NCI-H2171 treated with DMSO at 0.1 percent for 48 hours (cell line): ENCODE results near the gene CAP1.

Experiments
- DNase-seq: peaks from one replicate; lab custom pipeline; 2025; lab: John Stamatoyannopoulos, UW

The CAP1 gene

DNA sequence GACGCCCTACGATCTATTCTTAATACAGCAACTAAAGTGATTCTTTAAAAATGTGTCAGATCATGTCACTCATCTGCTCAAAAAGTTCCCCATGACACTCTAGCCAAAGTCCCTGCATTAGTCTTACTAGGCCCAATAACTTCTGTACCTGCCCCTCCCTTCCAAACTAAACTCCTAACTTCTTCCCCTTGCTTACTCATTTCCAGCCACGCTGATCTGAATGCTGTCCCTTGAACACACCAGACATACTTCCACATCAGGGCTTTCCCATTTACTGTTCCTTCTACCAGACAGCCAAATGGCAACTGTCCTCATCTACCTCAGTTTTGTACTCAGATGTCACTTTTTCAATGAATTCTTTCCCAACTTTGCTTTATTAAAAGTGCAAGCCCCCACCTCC lies 55.3 kb downstream of the CAP1 start:
- DNase-seq = no peak

DNA sequence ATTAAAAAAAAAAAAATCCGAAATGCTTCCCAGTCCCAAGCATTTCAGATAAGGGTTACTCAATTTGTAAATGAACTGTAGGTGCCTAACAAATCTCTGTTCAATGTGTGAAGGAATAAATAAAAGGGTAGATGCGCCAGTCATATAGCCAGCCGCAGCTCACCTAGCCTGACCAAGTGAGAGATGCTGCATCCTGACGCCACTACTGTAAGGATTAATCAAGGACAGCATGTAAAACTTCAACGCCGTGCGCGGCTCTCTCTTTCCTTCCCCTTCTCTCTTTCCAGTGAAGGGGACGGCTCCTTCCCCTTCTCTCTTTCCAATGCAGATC lies 56.1 kb downstream of the CAP1 start:
- no peak for DNase-seq

DNA sequence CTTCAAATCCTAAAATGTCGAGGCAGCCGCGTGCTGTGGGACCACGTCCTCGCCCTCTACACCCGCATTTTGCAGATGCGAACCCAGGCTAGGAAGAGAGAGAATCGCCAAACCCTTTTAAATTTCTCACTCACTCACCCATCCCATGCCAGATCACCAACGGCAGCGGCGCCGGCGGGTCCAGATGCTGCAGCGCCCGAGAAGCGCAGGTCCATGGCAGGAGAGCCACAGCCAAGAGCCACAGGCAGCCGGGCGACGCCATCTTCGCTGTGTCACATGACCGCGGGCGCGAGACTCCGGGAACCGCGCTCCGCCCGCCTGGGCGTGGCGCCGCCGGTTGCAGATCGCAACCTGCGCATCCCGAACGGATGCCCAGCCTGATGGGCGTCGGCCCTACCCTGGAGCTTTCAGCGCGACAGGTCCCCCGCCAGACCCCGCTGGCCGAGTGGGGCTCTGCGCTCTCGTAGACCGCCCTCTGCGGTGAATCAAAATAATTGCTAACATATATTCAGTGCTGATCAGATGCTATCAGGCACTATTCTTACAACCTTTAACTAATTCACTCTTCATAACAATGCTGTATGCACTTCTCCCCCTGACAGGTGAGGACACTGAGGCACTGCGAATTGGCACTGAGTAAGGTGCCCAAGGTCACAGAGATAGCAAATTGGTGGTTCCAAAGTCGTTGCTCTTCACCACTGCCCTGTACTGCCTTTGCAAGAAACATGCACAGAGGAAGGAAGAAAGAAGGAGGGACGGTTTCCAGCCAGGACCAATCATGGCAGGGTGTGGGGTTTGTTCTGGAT lies 56.7 kb downstream of the CAP1 start, which contains the start of gene PPT1:
PPT1 (minus strand) TSS at position 276 of the 806 bp plus-strand sequence; CDS start at position 262, 14 bp downstream.
- DNase-seq = peak; percentile 84

DNA sequence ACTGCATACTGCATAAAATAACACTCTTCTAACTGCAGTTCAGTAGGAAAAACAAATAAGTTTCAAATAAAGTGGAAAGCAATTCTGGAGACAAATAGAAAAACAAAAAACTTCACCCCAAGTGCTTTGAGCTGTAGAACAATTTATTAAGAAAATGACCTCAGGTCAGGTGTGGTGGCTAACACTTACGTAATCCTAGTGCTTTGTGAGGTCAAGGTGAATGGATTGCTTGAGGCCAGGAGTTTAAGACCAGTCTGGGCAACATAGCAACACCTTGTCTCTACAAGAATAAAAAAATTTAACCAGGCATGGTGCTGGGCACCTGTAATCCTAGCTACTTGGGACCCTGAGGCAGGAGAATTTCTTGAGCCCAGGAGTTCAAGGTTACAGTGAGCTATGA lies 61.5 kb downstream of the CAP1 start:
- DNase-seq = no peak

DNA sequence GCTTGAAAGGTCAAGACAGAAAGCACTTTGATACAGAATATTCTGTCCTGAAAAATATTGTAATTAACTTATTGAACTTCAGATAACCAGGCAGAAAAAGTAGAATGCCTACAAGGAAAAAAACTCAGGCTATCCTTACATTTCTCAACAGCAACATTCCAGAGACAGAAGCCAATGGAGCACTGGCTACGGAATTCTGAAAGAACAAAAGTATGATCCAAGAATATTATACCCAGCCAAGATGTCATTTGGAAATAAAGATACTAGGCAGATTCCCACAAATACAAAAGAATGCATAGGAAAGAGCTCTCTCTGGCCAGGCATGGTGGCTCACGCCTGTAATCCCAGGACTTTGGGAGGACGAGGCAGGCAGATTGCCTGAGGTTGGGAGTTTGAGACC lies 62.4 kb downstream of the CAP1 start:
- no peak for DNase-seq

DNA sequence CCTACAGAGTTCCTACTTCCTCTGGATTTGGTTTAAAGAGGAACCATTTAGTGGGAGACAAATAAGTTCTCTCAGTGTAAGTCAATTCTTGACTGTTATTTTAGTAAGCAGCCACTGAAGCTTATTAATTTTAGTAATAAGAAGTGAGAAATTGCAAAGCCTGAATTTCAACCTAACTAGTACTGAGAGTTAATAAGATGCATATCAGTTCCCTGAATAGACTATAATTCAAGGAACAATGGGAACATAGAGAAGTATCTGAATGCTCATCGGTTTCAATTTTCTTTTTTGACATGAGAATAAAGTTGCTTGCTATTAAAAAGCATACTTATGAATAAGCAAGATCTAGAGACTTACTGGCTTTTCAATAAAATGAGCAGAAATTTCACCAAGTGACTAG lies 64.5 kb downstream of the CAP1 start:
- DNase-seq = no peak

DNA sequence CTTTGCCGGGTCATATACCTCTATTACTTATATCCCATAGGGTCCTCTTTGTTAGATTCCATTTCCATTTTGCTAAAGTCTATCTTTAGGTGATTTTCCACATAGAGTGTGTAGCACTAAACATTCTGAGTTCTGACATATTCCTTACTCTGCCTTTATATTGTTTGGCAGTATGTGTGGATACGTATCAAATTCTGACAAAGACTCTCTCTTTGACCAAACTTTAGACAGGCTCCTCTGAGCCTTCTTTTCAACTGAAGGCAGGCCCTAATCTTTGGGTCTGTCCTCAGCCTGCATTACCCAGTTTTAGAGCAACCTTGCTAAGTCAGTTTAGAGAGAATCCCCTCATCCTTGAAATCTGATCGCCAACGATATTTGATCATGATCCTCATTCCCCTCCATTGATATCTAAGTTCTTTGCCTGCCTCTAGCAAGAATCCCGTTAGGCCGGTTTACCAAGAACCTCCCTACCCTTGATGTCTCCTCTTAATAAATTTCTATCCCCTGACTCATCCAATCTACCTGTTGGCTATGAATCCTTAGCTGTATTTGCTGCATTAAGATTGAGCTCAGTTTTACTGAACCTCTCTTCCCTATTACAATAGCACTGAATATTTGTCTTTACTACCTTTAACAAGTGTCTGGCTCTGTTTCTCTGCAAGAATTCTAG lies 66.9 kb downstream of the CAP1 start:
- DNase-seq = no peak

DNA sequence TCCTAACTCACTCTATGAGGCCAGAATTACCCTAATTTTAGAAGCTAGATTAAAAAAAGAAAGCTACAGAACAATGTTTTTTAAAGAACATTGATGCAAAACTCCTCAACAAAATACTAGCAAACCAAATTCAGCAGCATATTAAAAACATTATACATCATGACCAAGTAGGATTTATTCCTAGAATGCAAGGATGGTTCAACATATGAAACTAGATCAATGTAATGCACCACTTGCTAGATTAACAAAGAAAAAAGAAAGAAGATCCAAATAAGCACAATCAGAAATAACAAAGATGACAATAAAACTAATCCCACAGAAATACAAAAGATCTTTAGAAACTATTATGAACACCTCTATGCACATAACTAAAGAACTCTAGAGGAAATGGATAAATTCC lies 69.9 kb downstream of the CAP1 start:
- DNase-seq = no peak

DNA sequence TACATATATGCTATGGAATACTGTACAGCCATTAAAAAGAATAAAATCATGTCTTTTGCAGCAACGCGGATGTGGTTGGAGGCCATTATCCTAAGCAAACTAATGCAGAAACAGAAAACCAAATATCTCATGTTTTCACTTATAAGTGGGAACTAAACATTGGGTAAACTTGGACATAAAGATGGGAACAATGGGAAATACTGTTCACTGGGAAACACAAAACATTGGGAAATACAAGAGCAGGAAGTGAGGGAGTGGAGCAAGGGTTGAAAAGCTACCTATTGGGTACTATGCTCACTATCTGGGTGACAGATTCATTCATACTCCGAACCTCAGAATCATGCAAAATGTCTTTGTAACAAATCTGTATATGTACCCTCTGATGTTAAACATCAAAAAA lies 73.9 kb downstream of the CAP1 start:
- DNase-seq = no peak

DNA sequence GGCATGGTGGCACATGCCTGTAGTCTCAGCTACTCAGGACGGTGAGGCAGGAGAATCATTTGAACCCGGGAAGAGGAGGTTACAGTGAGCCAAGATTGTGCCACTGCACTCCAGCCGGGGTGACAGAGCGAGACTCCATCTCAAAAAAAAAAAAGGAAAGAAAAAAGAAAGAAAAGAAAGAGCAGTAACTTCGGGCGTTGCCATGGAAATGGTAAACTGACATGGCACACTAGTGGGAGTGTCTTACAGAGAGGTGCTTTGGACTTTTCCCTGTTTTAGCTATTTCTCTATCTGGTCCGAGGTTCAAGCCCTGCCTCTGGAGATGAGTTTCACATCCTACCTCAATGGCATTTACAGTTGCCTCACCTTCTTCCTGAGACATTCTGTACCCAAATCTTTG lies 79.6 kb downstream of the CAP1 start:
- DNase-seq = no peak
